SIG-M5 treated with dmso at 0.1 percent for 504 hours (cell line): Measurements from ENCODE around the gene PCK1.
"Not testable (repeated sequence)": the region's sequence is repeated elsewhere in the genome, so short reads cannot be mapped to it uniquely, and the experiment has no call there.

Experiments used
- DNase-seq: peaks from one replicate; lab custom pipeline; 2025; ENCODE audit not compliant: unreplicated experiment; lab: John Stamatoyannopoulos, UW

Gene PCK1

GRCh38 chr20:57560554-57561355 lies at the start of gene PCK1:
Gene PCK1 (plus strand): TSS chr20:57561110. CDS start chr20:57561412, 302 bp downstream.
- DNase-seq, result no peak

- DNase-seq, result not testable (repeated sequence)
Observed at GRCh38 chr20:57511709-57512108, 49.2 kb upstream of the PCK1 start.

- DNase-seq, result no peak
Observed at GRCh38 chr20:57512432-57512831, 48.5 kb upstream of the PCK1 start.

DNA sequence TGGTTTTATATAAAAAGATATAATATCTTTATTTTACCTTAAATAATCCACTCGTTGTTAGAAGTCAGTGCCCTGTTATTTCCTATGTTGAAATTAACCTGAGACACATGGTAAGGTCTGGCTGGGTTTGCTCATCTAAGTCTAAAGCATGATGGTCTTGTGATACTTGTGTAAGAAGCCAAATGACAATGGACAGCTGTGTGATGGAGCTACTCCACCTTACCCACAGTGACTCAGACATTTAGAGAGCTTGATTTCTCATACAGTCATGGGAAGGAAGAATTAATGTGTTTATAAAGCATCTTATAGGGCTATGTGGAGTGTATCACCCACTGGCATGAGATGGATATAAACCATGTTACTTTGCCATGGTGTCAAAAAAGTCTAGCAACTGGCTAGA lies 47.7 kb upstream of the PCK1 start:
- DNase-seq, result no peak

GRCh38 chr20:57514273-57514751 lies 46.6 kb upstream of the PCK1 start:
- DNase-seq, result peak; percentile 75

DNA sequence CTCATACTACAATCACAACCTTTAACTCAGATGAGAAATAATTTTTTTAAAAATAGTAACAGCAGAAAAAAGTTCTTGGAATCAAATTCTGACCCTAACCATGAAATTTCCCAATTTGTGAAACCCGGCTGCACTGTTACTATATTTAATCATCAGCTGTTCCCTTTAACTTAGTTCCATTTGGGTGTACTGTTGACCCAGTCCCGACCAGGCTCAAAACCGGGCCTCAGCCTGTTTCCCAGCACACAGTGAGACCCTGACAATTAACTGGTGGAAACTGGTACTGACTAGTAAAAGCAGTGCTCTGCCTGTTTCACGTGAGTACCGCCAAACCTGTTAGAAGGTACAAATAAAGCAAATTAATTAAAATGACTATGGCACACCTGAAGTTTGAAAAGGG lies 43.0 kb upstream of the PCK1 start:
- no peak for DNase-seq

DNA sequence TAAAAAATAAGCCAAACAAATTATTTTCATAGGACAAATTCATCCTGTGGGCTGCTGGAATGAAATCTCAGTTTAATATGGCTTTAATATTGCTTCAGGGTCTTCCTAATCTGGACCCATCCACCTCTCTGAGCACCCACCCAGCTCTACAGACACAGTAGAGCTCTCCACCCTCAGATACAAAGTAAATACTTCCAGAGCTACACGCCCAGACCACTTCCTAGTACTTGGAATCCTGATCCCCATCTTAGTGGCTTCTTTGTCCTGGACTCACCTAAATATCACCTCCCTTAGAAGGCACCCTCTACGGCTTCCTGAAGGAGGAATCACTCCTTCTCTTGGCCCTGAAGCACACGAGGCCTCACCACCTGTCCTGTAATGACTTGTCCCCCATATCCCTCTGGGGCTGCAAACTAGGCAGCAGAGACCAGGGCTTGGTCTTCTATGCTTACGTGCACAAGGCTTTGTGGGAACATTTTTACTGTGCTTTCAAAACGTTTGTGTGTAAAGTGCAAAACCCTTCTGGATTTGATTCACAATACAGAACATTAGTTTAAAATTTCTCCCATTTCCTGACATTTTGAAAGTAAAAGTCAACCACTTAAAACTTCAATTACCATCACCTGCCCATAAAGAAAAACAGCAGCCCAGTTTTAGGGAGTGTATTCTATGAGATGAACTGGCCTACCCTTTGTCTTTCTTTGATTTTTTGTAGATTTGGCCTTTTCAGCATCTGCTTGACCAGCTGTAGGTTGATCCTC lies 38.4 kb upstream of the PCK1 start:
- no peak for DNase-seq

DNA sequence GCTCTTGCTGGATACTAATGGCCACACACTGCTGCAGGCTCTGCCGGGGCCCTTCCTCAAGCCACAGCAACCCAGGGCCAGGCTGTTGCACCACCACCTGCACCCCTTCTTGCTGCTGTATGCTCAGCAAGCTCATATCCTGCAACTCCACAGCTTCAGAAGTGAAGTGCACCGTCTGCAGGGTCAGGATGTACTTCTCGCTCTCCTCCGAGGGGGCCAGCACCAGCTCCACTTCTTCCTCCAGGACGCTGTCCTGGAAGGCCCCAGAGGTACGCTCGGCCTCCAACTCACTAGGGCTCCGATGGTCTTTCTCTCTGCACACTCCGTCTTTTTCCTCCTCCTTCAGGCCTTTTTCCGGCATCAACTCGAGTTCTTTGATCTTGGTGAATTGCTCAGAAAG lies 37.1 kb upstream of the PCK1 start:
- no peak for DNase-seq

GRCh38 chr20:57524511-57525176 lies 36.3 kb upstream of the PCK1 start, which contains the start of gene CTCFL:
Gene CTCFL (minus strand): TSS chr20:57525140. CDS start chr20:57524205, 935 bp downstream.
- DNase-seq, result no peak

DNA sequence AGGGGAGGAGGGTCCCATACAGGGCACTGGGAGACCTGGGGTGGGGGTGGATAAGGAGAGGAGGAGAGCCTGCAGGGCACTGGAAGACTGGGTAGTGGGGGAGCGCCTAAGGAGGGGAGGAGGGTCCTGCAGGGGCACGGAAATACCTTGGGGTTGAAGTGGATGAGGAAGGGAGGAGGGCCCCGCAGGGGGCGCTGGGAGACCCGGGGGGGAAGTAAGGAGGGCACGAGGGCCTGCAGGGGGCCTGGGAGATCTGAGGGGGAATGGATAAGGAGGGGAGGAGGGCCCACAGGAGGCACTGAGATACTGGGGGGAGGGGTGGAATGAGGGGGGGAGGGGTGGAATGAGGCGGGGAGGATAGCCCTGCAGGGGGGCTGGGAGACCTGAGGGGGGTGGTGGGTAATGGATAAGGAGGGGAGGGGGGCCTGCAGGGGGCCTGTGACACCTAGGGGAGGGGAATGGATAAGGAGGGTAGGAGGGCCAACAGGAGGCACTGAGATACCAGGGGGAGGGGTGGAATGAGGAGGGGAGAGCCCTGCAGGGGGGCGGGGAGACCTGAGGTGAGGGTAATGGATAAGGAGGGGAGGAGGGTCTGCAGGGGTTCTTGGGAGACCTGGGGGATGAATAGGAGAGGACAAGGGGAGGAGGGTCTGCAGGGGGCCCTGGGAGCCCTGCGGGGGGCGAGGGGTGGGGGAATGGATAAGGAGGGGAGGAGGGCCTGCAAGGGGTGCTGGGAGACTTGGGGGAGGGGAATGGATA lies 35.4 kb upstream of the PCK1 start:
- no peak for DNase-seq

DNA sequence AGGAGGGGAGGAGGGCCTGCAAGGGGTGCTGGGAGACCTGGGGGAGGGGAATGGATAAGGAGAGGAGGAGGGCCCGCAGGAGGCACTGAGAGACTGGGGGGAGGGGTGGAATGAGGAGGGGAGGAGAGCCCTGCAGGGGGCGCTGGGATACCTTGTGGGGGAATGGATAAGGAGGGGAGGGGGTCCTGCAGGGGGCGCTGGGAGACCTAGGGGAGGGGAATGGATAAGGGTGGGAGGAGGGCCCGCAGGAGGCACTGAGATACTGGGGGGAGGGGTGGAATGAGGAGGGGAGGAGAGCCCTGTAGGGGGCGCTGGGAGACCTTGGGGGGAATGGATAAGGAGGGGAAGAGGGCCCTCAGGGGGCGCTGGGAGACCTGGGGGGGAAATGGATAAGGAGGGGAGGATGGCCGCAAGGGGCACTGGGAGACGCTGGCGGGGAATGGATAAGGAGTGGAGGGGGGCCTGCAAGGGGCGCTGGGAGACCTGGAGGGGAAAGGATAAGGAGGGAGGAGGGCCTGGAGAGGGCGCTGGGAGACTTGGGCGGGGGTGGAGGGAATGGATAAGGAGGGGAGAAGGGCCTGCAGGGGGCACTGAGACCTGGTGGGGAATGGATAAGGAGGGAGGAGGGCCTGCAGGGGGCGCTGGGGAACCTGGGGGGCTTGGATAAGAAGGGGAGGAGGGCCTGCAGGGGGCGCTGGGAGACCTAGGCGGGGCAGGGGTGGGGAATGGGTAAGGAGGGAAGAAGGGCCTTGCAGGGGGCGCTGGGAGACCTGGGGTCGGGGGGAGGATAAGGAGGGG lies 34.6 kb upstream of the PCK1 start:
- DNase-seq, result peak; percentile 46

DNA sequence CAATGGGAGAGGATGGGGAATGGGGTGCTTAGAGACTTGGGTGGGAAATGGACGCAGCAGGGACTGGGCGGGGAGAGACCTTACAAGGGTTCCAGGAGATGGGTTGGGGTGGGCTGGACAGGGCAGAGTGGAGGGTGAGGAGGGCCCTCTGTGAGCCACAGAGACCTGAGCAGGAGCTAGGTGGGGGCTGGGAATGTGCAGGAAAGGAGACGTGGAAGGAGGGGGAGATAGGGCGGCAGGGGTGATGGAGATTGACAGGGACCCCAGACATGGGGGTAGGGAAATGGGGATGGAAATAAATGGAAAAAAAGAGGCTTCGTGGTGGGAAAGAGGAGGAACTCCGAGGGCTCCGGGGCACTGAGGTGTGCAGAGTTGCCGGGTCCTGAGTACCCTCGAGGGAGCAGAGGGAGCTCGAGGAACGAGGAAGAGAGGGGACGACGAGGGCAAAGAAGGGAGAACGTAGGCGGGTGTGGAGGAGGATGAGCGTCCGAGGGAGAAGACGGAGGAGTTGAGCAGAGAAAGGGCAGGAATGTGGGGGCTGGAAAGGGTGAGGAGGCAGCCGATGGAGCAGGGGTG lies 33.9 kb upstream of the PCK1 start:
- no peak for DNase-seq

GRCh38 chr20:57527728-57528127 lies 33.2 kb upstream of the PCK1 start:
- DNase-seq, result no peak

DNA sequence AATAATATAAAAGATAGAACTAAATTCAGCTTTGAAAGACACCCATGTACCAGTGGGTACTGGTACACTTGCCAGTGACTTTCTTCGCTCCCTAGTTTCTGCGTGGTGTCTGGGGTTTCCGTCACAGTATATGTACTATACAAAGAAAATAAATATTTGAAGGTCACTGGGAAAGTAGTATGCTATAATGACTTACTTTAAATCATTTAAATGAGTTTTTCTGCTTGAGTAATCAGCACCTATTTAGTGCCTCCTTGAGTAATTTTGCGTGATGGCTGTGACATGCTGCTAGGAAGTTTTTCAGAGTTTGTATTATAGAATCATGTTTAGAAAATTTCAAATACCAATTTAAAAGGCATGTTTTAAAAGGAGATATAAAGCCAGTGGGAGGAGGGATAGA lies 32.8 kb upstream of the PCK1 start:
- DNase-seq, result no peak

- no peak for DNase-seq
Observed at GRCh38 chr20:57529160-57529585, 31.7 kb upstream of the PCK1 start.

GRCh38 chr20:57529810-57530209 lies 31.1 kb upstream of the PCK1 start:
- no peak for DNase-seq

DNA sequence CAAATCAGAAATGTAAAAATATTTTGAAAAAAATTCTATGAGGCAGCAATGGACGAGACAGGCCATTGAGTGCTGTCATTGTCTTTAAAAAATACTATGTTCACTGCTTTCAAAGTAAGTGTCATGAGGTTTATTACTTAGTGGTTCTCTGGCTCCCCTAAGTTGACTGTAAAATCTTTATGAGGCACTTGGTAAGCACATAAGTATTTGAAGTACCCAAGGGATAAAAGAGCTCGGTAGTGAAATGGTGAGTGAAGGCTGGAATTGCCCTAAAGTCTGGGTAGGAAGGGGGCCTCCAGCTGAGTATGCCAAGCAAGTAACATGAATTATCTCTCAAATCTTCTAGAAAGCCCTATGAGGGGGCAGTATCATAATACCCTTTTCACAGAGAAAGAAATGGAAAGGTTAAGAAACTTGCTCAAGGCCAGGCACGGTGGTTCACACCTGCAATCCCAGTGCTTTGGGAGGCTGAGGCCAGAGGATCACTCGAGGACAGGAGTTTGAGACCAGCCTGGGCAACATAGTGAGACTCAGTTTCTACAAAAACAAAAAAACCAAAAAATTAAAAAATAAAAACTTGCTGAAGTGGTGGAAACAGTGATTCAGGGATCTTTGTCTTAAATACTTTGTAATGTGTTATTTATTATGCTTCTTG lies 30.5 kb upstream of the PCK1 start:
- DNase-seq, result no peak

DNA sequence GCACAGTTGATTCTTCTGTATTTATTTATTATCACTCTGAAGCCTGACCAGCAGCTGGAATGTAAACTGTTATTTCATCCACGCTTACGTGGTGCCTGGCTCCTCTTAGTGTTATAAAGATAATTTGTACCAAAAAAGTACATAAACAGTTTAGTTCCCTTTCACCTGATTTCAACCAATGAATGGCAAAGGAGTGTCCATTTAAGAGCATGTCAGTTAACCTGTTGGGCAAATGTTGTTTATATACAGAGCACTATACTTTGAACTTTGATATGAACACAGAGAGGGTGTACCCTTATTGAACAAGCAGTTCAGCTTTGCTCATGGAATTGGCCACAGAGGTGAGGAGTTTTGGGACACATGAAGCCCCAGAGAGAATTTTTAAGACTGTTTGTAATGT lies 28.8 kb upstream of the PCK1 start:
- no peak for DNase-seq

DNA sequence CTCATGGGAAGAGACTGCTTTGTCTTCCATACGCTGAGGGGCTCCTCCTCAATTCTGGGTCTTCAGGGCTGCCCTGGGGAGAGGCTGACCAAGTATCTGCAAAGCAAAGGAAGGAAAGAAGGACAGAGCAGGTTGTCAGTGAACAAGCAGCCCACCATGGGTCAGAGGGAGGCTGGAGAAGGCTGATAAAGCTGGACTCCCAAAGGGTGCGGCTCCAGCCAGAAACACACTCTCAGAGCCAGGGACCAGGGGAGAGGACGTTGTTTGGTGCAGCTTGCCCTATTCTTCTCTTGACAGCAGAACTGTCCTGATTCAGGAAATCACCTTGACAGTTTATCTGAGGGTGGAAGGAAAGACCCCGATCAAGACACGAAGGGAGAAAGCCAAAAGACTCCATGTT lies 25.6 kb upstream of the PCK1 start:
- DNase-seq, result no peak
